Spleen (tissue), 7 donors: Measurements from ENCODE around the gene ARHGAP20.

Experiments used
- CTCF ChIP-seq, 11 experiments: fragments of 200-600 bp in 7 of 11; fragments of 450-650 bp in 4 of 11; sonication (generic) in 4 of 11; IDR thresholded peaks in 8 of 11; conservative IDR thresholded peaks in 3 of 11; 1 replicate in 7 of 11; 2 replicates in 4 of 11; pipeline versions ENCODE4 v1.4.0 to v1.8.0; 2016 to 2021; ENCODE audit warnings: antibody characterized with exemption in 11 of 11, inconsistent platforms in 4 of 11, mild to moderate bottlenecking in 1 of 11
- POLR2A ChIP-seq, 3 donors: fragments of 450-650 bp; IDR thresholded peaks; one replicate each; pipeline ENCODE4 v1.5.1; 2017; ENCODE audit warnings: antibody characterized with exemption in 3 of 3, mild to moderate bottlenecking in 1 of 3
- donor health status: DM: no; HTN: no; CAD: no; lungs with moderate emphysema.
- donor health status: DM: no; HTN: no; CAD: no.
- donor health status: DM: no; HTN: no; CAD: no.

GRCh38 chr11:110544779-110545178 is 167.5 kb downstream of the ARHGAP20 start:
- TF ChIP-seq CTCF (IDR thresholded peaks at IDR 0.05 in 8 of 11, conservative IDR thresholded peaks at IDR 0.05 in 3 of 11) (no peak), POLR2A (IDR thresholded peaks at IDR 0.05) (no peak)
